GM18519 (cell line): ENCODE data around the gene TMED7.
"Not testable (repeated sequence)": the region's sequence is repeated elsewhere in the genome, so short reads cannot be mapped to it uniquely, and the experiment has no call there.

Experiments used
- ATAC-seq: cut with Tn5 transposase; IDR thresholded peaks from one replicate; pipeline ENCODE4 v1.9.1; 2021; ENCODE audit warnings: mild to moderate bottlenecking, moderate library complexity; ENCODE audit not compliant: unreplicated experiment, low FRiP score

TMED7 gene

GRCh38 chr5:115625579-115626444 is at the start of gene TMED7:
TSS of gene TMED7 (minus strand) at chr5:115626036. CDS start at chr5:115625792, 244 bp downstream.
- ATAC-seq, result peak; percentile 83

- ATAC-seq, result not testable (repeated sequence)
These were observed 48.9 kb upstream of the TMED7 start for GRCh38 chr5:115674782-115675181.

GRCh38 chr5:115673596-115673995 is 47.8 kb upstream of the TMED7 start:
- ATAC-seq, result no peak

- ATAC-seq, result no peak
These were observed 46.1 kb upstream of the TMED7 start for GRCh38 chr5:115671939-115672338.

- no peak for ATAC-seq
These were observed 40.2 kb upstream of the TMED7 start for GRCh38 chr5:115666023-115666422.

GRCh38 chr5:115661563-115661962 is 35.7 kb upstream of the TMED7 start:
- no peak for ATAC-seq

- ATAC-seq, result no peak
These were observed 35.3 kb upstream of the TMED7 start for GRCh38 chr5:115661101-115661500.

GRCh38 chr5:115657881-115658233 is 32.0 kb upstream of the TMED7 start:
- no peak for ATAC-seq

GRCh38 chr5:115657125-115657880 is 31.5 kb upstream of the TMED7 start:
- no peak for ATAC-seq

GRCh38 chr5:115656404-115656803 is 30.6 kb upstream of the TMED7 start:
- no peak for ATAC-seq

- no peak for ATAC-seq
These were observed 30.2 kb upstream of the TMED7 start for GRCh38 chr5:115655994-115656393.

- ATAC-seq, result no peak
These were observed 23.7 kb upstream of the TMED7 start for GRCh38 chr5:115649541-115649940.

GRCh38 chr5:115648056-115648455 is 22.2 kb upstream of the TMED7 start:
- ATAC-seq, result no peak

GRCh38 chr5:115645386-115645785 is 19.6 kb upstream of the TMED7 start:
- not testable (repeated sequence) for ATAC-seq

GRCh38 chr5:115644046-115644445 is 18.2 kb upstream of the TMED7 start:
- no peak for ATAC-seq

GRCh38 chr5:115641948-115642347 is 16.1 kb upstream of the TMED7 start:
- ATAC-seq, result no peak

GRCh38 chr5:115640274-115640673 is 14.4 kb upstream of the TMED7 start:
- no peak for ATAC-seq

GRCh38 chr5:115639377-115639776 is 13.5 kb upstream of the TMED7 start:
- no peak for ATAC-seq

GRCh38 chr5:115637507-115637906 is 11.7 kb upstream of the TMED7 start:
- no peak for ATAC-seq

GRCh38 chr5:115636008-115636407 is 10.2 kb upstream of the TMED7 start:
- no peak for ATAC-seq

GRCh38 chr5:115634343-115635132 is 8.7 kb upstream of the TMED7 start:
- ATAC-seq, result peak; percentile 40
